Measurements from ENCODE around the gene MAML2.

The MAML2 gene

DNA sequence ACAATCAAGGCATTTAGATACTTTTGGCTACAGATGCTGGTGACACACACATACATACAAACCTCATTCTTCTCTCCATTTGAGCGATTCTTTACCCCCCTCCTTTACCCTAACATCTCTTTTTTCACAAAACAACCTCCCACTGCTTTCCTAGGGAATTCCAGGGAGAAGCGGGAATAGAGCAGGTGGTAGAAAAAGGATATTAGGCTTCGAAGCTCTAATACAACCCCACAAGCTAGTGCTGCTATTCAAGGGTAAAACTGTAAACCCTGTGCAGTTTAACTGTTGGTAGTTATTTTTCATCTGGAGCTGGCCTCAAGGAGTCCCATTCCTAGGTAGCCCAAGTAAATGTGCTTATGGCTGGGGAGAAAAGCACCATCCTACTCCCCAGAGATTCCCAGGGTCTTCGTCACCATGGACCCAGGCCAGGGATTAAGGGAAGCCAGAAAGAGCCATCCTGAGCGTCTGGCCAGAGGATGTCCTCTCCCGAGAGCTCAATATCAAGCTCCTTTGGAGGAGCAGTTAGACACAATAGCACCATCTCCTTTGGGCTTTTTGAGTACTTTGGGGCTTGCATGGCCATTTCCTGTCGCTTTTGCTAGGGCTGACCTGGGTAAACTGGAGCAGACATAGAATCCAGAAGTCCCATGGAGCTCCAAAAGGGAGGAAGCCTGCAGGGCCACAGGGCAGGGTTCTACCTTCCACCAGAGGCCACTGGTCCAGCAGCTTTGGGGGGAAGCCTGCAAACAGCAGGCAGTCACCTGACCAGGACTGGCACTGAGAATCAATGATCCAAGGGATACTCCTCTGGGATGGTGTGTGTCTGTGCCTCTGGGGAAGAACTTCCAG is 3.1 kb downstream of the MAML2 start:
- DNase-seq: peak in 27 of 56 donors; percentile 6 to 83 (median 47)

DNA sequence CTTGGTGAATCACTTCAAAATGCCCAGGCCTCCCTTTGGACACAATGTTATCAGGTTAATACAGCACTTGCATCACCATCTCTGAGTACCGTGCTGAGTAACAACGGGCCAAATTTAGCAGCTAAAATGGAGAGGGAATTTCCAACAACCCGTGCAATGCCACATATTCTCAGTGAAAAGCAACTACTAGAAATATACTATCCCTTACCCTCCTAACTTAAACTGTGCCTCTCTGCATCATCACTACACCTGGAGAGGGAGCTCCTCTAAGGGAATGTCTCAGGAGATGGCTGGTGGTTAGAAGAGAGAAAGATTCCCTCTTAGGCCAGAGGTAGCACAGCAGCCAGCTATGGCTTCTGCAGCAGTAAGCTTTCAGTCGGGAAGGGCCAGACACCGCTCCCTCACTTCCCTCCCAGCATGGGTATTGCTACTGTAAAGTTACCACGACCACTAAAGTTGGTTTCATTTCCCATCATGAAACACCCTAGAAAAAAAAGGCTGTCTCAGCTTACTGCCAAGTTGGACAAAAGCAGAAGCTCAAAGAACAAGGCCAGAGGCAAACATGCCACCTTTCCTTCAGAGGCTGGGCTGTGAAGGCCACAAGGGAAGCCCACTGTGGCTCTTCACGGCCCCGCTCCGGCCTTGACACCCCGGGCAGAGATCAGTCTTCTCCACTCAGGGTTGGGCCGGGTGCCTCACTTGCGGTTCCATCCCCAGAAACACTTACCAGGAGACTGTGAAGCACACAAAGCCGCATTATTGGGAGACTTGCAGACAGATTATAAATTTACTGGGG is 3.9 kb downstream of the MAML2 start:
- peak in 51 of 56 donors; percentile 28 to 84 (median 66) for DNase-seq

DNA sequence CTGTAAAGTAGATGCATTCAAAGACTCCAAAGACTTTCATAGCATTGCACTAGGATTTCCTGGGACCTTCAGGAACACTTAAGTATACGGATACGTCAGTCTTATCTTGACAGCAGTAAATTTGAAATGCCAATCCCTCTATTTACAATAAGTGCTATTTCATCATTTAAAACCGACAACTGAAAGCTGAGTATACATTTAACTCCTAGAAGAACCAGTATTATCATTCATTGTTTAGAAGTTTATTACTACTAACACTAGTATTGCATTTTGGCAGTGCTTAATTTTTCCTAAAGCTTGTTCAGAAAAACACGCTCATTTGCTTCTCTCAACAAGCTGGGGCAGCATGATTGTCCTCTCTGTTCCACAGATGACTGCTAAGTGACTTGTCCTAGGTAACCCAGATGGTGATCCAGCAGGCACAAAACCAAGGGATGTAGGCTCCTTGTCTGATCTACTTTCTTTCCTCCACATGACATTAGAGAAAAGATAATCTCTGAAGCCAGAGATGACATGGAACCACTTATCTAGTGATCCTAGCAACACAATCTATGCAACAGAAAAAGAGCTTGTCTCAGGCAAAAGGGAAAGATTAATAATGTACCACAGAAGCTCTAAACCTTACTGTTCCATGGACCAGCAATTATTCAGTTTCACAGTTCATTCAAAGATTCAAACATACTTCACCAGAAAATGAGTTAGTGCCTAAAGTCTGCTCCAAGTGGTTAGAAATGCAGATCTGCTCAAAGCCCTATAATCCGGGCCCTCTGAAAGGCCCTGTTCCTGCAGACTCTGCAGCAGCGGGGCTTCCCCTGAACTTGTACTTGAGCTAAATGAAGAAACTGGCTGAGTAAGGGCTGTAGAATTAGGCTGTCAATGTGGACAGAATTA is 5.2 kb downstream of the MAML2 start:
- peak in 6 of 56 donors; percentile 3 to 28 (median 14) for DNase-seq

DNA sequence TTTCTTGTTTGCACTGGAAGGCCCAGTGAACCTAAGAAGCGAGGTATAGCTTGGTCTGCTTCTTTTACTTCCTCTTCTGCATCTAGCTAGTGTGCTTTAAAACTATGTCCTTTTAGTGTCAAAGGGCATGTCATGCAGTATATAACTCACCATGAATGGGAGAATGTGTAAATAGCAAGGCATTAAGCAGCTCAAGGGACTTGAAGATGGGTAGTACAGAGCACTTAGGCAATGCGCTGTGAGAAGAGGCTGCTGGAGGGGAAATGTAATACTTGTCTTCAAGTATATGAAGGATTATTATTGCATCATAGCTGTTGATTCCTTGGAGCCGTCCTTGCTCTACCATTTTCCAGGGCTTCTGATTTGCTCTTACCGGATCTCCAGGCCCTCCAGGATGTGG is 7.6 kb downstream of the MAML2 start:
- DNase-seq: no peak

DNA sequence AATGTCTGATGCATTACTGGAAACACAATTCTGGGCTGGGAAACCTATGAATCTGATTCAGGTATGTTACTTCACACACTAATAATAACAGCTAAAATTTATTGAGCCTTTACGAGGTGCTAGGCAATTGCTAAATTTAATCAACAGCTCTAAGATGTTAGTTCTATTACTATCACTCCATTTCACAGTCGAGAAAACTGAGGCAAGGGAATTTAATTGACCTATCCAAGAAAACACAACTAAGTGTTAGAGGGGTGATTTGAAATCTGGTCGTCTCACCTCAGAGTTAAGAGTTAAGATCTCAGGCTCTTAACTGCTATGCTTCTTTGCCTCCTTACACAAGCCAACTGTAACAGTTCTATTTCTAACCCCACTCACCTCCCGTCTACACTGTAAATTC is 8.8 kb downstream of the MAML2 start:
- no peak for DNase-seq

DNA sequence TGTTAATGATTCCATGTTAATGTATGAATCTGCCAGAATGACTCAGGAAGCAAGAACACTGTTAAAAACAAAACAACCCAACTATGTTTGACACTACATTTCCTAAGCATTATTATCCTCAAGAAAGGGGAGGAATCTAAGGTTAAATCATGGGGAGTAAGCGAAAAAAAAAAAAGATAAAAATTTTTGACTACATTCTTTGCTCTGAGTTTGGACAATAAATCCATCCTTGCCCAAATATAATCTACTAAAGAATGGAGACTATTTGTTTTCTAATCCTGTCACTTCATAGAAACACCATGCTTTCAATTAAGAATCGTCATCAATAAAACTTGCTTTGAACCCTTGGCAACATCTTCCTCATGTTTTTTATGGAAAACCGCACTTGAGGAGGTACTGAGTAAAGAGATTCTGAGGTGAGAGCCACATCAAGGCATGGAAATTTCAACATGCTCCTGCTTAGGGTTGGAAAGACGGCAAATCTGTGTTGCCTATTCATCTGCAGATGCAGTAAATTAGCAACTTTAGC is 9.7 kb downstream of the MAML2 start:
- no peak for DNase-seq

DNA sequence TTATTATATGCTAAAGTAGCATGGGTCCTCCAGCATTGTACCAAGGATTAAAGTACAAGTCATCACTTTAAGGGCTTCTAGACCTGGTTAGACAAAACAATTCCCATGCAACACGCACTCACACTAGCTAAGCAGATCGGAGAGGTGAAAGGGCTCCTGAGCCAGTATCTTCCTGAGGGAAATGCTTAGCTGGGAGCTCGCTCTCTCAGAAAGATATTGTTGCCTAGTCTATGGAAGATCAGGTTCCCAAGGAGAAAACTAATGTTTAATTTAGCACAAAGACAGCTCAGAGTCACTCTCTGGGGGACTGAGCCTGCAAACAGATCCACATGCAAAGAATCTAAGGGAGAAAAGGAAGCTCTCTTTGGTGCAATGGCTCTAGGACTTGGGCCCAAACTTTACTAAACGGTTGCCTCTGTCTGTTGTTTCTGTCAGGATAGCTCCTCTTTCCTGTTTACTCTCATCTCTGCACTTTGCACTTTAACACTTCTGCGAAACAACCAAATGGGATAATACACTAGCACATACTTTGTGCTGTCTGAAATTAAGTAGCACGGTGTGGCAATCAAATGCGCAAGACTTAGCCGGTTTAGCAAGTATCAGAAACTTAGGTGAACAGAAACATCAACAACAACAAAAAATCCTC is 10.7 kb downstream of the MAML2 start:
- no peak for DNase-seq

DNA sequence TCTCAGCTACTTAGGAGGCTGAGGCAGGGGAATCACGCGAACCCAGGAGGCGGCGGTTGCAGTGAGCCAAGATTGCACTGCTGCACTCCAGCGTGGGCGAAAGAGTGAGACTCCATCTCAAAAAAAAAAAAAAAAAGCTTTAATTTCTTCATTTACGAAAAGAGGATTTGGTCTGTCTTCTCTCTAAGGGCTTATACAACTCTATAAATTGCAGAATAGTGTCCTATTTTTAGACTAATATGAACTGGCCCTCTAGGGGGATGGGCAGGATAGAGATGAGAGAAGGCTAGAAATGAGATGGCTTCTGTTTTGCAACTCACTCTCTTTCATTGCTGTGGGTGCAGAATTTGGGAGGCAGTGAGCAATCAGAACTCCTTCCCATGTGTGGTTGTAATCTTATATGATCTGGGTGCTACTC is 11.3 kb downstream of the MAML2 start:
- no peak for DNase-seq

DNA sequence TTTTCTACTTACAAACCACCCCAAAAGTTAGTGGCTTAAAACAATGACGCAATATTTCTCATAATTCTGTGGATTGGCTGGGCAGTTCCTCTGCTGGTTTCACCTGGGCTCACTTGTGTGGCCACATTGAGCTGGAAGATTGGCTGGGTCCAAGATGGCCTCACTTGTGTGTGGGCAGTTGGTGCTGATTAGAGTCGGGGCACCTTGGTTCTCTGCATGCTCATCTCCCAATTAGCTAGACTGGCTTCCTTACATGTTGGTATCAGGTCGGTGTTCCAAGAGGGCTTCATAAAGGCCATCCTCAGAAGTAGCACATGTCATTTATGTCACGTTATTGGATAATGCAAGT is 12.5 kb downstream of the MAML2 start:
- no peak for DNase-seq

DNA sequence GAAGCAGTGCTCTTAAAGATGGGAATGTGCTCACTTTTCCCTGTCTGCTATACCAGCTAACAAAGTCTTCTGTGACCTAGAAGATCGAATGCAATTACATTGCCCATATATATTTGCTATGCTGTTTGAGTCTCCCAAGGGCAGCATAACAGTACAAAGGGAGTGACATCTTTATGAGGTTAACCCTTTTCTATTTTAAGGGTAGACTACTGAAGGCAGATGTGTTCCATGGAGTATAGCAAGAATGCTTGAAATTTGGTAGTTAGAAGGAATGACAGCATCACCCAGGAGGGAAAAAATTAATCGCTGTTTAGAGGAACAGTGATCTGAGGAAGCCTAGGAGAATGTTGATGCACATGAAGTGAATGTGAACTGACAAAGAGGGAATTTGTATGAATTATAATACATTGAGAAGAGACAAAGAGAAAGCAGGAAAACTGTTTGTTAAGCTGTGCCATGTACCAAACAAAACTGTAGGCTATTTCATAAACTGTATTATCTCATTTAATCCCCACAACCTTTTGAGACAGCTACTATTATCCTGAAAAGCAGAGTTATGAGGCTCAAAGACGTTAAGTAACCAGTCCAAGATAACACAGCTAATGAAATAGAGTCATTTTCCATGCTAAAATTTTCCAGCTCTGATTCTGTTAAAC is 13.0 kb downstream of the MAML2 start:
- DNase-seq: no peak

DNA sequence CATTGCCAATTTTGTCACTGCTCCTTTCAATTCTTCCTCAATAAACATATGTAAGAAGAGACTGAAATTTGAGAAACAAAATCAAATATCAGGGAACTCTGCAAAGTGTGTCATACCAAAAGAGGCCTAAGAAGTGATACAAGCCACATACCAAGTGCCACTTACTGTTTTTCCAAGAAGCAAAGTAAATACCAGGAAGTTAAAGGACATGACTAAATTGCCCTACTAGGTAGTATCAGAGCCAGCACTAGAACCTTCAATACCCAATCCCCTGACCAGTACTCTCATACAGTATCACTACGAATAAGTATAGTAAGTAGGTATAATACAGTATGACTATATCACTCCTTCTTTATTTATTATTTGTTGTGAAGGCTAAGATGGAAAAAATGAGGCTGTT is 13.6 kb downstream of the MAML2 start:
- no peak for DNase-seq

DNA sequence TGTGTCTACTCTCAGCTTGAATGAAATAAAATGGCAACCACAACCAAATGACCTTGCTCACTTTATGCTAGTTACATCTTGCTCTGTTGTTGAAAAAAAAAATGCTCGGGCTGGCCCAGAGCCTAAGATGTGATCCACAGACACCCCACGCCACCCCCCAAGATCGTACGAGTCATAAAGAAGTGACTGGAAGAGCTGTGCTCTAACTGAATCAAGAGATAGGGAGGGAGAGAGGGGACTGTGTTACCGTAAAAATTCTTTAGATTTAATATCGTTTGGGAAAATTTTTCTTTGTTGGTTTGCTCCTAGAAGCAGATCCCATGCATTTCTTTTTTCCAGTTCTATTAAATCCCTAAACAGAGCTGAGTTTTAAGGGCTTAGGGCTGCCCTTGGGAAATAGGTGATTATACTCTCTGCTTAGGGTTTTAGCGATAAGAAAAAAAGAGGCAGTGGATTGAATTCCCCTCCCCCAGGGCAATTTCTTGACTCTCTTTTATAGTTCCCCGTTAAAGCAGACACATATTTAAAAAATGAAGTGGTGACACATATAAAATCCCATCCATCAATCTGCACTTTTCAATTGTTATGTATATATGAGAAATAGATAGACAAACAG is 14.5 kb downstream of the MAML2 start:
- no peak for DNase-seq

DNA sequence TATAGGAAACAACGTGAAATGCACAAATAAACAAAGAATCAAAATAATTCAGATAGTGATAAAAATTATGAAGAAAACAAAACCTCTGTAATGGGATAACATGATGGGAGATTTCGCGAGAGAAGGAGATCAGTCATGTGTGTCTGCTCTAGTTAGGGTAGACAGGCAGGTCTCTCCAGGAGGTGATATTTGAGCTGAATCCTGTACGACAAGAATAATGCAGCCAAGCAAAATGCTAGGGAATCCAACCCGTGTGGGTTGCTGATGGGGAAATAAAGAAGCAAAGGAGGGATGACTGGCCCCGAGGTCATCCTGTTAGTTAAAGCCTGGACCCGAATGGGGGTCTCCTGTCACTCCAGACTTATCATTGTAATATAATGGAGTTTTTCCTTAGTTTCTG is 16.0 kb downstream of the MAML2 start:
- DNase-seq: no peak

DNA sequence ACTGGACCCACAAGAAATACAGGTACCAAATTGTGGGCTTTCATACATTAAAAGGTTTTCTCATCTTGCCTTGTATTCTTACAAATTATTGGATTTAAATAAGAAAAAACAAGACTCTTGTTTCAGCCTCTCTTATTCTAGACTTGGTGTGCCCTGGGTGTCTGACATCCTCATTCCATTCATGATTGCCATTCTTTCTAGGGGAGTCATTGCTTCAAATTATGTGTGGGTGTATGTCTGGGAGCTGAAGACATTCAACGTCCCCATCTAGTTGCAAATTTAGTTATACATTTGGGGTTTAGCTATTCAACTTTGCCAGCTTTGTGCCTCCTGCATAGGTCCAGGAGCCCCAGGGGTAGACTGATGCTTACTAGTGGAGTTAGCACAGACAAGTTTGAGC is 18.1 kb downstream of the MAML2 start:
- DNase-seq: no peak

DNA sequence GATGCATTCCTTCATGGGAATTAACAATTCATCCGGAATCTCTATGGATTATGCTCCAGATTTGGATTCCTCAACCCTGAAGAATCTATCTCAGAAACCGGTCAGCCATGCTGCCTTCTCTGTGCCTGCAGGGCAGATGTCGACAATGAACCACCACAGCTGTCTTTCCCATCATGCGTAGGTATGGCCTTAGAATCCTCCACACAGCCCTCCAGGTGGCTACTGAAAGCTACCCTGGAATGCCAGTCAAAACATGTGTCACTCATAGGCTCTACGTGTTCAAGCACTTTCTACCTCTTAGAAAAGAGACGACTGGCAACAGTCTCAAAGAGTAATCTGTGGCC is 19.4 kb downstream of the MAML2 start:
- DNase-seq: no peak

DNA sequence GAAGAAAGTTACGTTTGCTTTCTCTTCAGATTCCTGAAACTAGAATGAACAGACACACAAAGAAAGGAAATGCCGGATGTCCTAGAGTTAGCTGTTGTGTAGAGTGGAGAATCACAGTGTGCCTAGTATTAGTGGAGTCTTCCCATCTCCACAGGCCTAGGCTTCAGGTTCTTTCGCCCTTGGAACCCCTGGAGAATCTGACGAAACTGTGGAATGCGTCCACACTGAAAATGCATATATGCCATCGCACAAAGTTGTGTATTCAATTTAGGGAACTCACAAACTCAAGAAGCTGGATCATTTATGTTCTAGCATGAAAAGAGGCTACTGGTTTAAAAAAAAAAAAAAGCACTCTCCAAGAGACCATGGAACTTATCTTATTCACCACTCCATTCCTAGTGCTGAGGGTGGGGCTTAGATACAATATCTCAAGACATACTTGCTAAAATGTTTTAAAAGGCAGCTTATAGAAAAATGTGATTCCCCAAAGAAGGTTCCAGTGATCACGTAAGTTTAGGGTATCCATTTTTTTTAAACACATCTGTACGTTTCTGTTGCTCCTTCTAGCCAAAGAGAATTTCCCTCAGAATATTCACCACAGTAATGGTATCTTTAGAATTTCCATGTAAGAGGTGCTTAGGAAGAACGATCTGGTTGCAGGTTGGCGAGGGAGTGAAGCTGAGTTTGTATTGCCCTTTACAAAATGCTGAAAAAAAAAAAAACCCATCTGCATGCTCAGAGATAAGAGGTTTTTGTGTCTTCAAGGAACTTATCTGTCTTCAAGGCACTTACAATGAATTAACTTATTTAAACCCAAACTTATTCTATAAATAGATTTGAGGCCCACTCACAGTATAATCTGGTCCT is 20.0 kb downstream of the MAML2 start:
- no peak for DNase-seq

DNA sequence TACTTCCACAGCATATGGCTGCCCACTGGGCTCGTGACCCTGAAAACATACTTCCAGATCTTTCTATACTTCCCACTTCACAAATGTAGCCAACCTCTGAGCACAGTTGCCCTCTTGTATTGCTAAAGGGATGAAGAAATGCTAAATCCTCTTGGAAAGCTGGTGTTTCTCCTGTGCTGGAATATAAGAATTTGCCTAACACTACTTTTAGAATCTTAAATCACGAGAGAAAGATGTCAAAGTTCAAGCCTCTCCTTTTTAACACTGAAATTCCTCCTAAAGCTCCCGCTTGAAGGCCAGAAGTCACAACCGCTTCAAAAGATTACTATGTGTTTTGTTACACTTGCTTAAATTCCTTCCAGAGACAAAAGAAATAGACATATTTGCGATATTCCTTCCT is 21.9 kb downstream of the MAML2 start:
- no peak for DNase-seq

DNA sequence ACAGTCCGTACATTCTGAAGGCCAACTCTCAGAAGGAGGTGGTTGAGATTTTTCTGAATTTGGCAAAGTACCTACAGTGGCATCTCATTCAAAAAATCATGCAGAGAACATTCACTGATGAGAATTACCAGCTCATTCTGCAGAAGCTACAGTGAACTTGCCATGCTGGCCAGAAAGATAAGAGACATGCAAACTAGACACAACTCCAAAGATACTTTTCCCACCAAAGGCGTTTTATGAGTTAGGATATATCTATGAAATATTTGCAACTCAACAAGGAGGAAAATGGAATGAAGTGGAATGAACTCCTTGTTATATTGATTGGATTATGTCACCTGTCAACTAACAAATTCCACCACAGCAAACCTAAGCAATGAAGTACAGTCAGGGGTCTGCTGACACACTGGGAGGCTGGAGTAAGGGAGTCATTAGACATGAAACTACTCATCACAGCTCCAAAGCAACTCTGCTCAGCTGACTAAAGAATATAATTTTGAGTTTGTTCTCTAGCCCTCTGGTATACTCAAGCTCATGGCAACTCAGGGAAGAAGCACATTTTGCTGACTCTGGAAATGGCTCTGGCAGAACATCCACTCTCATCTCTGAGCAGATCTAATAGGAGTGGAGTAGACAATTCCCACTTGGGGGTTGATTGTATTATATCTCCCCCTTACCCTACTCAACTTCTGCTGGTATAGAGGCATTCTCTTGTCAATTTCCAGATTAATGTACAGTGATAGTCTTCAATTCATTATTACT is 22.9 kb downstream of the MAML2 start:
- no peak for DNase-seq

Measured in nucleus accumbens (tissue), 56 donors.